Measurements from ENCODE around the gene U2AF1L4.
"Not testable (repeated sequence)": the region's sequence is repeated elsewhere in the genome, so short reads cannot be mapped to it uniquely, and the experiment has no call there.

Gene U2AF1L4

DNA sequence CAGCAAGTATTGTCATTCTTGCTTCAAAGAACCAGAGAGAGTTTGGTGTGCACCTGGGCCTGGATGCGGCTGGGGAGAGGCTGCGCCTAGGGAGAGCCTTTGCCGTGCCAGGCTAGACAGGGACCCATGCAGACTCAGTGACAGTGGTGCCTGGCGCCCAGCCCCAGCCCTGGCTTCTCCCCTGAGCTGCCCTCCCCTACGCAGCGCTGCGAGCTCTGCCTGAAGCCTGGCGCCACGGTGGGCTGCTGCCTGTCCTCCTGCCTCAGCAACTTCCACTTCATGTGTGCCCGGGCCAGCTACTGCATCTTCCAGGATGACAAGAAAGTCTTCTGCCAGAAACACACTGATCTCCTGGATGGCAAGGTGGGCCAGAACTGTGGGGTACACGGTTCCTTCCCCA, 15.5 kb downstream of the U2AF1L4 start:
- H2AFZ ChIP-seq (ENCODE audit: low read length, unreplicated experiment) = no peak overlapping the region
- no peaks in the 10 kb centered on the region for H3K4me1 ChIP-seq (ENCODE audit: control insufficient read depth, insufficient read depth, low read length, unreplicated experiment)
- H3K36me3 ChIP-seq (ENCODE audit: insufficient read depth, low read length) = peaks cover 5% of the 10 kb centered on the region; the same call in 1 of the 2 replicates
- H3K4me3 ChIP-seq (ENCODE audit: low read depth, low read length) = no peak overlapping the region
- H3K79me2 ChIP-seq (ENCODE audit: control insufficient read depth, insufficient read depth, low read length, unreplicated experiment) = no peaks in the 10 kb centered on the region
- no peaks in the 10 kb centered on the region for H3K27me3 ChIP-seq (ENCODE audit: insufficient read depth, low read length)
- no peak overlapping the region for H3K27ac ChIP-seq (ENCODE audit: low read depth, low read length)

- Histone ChIP-seq H3K4me3 (ENCODE audit: low read depth, low read length) (no peak overlapping the region), H3K27me3 (ENCODE audit: insufficient read depth, low read length) (no peaks in the 10 kb centered on the region), H3K27ac (ENCODE audit: low read depth, low read length) (no peak overlapping the region), H3K4me1 (ENCODE audit: control insufficient read depth, insufficient read depth, low read length, unreplicated experiment) (no peaks in the 10 kb centered on the region), H3K79me2 (ENCODE audit: control insufficient read depth, insufficient read depth, low read length, unreplicated experiment) (no peaks in the 10 kb centered on the region), H2AFZ (ENCODE audit: low read length, unreplicated experiment) (no peak overlapping the region), H3K36me3 (ENCODE audit: insufficient read depth, low read length) (peaks cover 5% of the 10 kb centered on the region; the same call in 1 of the 2 replicates)
Measured at GRCh38 chr19:35729021-35729420, 16.2 kb downstream of the U2AF1L4 start.

DNA sequence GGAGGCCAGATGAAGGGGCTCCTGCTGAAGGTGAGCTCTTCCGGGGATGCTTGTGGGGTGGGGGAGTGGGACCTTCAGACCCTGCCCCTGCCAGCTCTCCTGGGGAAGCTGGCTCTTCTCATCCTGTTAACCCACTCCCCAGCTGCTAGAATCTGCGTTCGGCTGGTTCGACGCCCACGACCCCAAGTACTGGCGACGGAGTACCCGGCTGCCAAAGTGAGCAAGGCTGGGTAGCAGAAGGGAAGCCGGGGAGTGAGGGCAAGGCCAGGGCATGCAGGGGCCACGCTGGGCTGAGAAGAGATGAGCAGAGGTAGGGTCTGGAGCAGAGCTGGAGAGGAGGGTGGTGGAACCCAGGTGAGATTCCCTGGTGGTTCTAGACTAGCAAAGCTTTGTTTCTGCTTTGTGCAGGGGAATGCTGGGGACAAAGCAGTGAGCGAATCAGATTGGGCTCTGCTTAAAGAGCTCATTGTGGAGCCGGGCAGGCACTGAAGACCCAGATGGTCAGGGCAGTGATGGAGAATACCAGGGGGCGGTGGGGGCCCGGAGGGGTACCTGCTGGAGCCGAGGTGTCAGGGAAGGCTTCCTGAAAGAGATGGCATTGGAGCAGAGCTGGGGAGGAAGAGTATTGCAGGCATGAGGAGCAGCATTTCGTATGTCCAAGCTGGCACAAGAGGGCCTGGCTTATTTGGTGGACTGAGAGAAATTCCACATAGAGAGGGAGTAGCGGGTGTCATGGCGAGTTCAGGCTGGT, 17.1 kb downstream of the U2AF1L4 start:
- H3K79me2 ChIP-seq (ENCODE audit: control insufficient read depth, insufficient read depth, low read length, unreplicated experiment) = no peaks in the 10 kb centered on the region
- H2AFZ ChIP-seq (ENCODE audit: low read length, unreplicated experiment) = no peak overlapping the region
- peaks cover 5% of the 10 kb centered on the region; the same call in 1 of the 2 replicates for H3K36me3 ChIP-seq (ENCODE audit: insufficient read depth, low read length)
- no peaks in the 10 kb centered on the region for H3K4me1 ChIP-seq (ENCODE audit: control insufficient read depth, insufficient read depth, low read length, unreplicated experiment)
- no peak overlapping the region for H3K4me3 ChIP-seq (ENCODE audit: low read depth, low read length)
- no peak overlapping the region for H3K27ac ChIP-seq (ENCODE audit: low read depth, low read length)
- H3K27me3 ChIP-seq (ENCODE audit: insufficient read depth, low read length) = no peaks in the 10 kb centered on the region

DNA sequence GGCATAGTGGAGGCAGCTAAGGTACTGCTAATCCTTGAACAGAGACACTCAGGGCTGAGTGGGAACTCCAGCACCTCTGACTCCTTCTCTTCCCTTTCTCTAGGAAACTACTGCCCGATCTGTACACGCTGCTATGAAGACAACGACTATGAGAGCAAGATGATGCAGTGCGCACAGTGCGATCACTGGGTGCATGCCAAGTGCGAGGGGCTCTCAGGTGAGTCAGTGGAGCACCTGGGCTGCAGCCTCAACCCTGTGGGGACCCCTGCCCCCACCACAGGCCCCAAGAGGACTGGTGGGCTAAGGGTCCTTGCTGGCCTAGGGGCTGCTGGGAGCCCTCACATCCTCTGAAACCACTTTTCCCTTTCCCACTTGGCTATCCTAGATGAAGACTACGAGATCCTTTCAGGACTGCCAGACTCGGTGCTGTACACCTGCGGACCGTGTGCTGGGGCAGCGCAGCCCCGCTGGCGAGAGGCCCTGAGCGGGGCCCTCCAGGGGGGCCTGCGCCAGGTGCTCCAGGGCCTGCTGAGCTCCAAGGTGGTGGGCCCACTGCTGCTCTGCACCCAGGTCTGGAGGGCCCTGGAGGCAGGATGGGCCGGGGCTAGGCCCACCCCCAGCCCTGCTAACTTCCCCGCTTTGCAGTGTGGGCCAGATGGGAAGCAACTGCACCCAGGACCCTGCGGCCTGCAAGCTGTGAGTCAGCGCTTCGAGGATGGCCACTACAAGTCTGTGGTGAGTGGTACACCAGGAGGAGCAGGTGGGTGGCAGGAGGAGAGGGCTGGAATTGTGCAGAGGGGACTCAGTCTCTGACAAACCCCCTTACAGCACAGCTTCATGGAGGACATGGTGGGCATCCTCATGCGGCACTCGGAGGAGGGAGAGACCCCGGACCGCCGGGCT, 17.9 kb downstream of the U2AF1L4 start:
- H2AFZ ChIP-seq (ENCODE audit: low read length, unreplicated experiment) = no peak overlapping the region
- H3K4me1 ChIP-seq (ENCODE audit: control insufficient read depth, insufficient read depth, low read length, unreplicated experiment) = no peaks in the 10 kb centered on the region
- no peaks in the 10 kb centered on the region for H3K27me3 ChIP-seq (ENCODE audit: insufficient read depth, low read length)
- H3K36me3 ChIP-seq (ENCODE audit: insufficient read depth, low read length) = peaks cover 5% of the 10 kb centered on the region; the same call in 1 of the 2 replicates
- no peak overlapping the region for H3K27ac ChIP-seq (ENCODE audit: low read depth, low read length)
- no peak overlapping the region for H3K4me3 ChIP-seq (ENCODE audit: low read depth, low read length)
- H3K79me2 ChIP-seq (ENCODE audit: control insufficient read depth, insufficient read depth, low read length, unreplicated experiment) = no peaks in the 10 kb centered on the region

DNA sequence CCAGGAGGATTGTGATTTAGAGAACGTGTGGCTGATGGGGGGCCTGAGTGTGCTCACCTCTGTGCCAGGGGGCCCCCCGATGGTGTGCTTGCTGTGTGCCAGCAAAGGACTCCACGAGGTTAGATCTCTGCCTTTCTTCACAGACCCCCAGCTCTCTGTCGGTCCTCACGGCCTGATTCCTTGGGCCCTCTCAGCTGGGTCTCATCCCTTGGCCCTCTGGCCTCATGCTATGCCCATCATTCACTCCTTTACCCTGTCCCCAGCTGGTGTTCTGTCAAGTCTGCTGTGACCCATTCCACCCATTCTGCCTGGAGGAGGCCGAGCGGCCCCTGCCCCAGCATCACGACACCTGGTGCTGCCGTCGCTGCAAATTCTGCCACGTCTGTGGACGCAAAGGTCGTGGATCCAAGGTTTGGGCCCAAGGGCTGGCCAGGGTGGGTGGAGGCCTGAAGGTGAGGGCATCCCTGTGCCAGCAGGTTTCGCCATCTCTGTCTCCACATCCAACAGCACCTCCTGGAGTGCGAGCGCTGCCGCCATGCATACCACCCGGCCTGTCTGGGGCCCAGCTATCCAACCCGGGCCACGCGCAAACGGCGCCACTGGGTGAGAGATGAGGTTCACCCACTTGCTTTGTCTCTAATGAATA, 19.9 kb downstream of the U2AF1L4 start:
- no peak overlapping the region for H3K27ac ChIP-seq (ENCODE audit: low read depth, low read length)
- H2AFZ ChIP-seq (ENCODE audit: low read length, unreplicated experiment) = no peak overlapping the region
- peaks cover 5% of the 10 kb centered on the region; the same call in 1 of the 2 replicates for H3K36me3 ChIP-seq (ENCODE audit: insufficient read depth, low read length)
- H3K4me3 ChIP-seq (ENCODE audit: low read depth, low read length) = no peak overlapping the region
- H3K4me1 ChIP-seq (ENCODE audit: control insufficient read depth, insufficient read depth, low read length, unreplicated experiment) = no peaks in the 10 kb centered on the region
- H3K27me3 ChIP-seq (ENCODE audit: insufficient read depth, low read length) = no peaks in the 10 kb centered on the region
- no peaks in the 10 kb centered on the region for H3K79me2 ChIP-seq (ENCODE audit: control insufficient read depth, insufficient read depth, low read length, unreplicated experiment)

GRCh38 chr19:35724560-35724959, 20.7 kb downstream of the U2AF1L4 start:
- peaks cover 5% of the 10 kb centered on the region; the same call in 1 of the 2 replicates for H3K36me3 ChIP-seq (ENCODE audit: insufficient read depth, low read length)

DNA sequence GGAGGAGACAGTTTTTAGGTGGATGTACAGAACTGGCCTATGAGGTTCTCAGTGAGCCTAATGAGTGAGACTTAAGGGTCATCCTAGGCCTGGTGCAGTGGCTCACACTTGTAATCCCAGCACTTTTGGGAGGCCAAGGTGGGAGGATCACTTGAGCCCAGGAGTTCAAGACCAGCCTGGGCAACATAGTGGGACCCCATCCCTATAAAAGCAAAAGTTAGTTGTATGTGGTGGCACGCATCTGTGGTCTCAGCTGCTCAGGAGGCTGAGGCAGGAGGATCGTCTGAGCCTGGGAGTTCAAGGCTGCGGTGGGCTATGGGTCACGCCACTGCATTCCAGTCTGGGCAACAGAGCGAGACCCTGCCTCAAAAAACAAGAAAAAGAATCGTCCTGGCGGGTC, 21.1 kb downstream of the U2AF1L4 start:
- not testable (repeated sequence) for H3K36me3 ChIP-seq (ENCODE audit: insufficient read depth, low read length); H3K27ac ChIP-seq (ENCODE audit: low read depth, low read length); H3K27me3 ChIP-seq (ENCODE audit: insufficient read depth, low read length); H3K4me1 ChIP-seq (ENCODE audit: control insufficient read depth, insufficient read depth, low read length, unreplicated experiment); H3K4me3 ChIP-seq (ENCODE audit: low read depth, low read length); H2AFZ ChIP-seq (ENCODE audit: low read length, unreplicated experiment)
- H3K79me2 ChIP-seq (ENCODE audit: control insufficient read depth, insufficient read depth, low read length, unreplicated experiment) = peaks cover 12% of the 10 kb centered on the region

More at GRCh38 chr19:35724560-35724959, 20.7 kb downstream of the U2AF1L4 start:
- no peak overlapping the region for H3K4me3 ChIP-seq (ENCODE audit: low read depth, low read length)
- H3K4me1 ChIP-seq (ENCODE audit: control insufficient read depth, insufficient read depth, low read length, unreplicated experiment) = no peaks in the 10 kb centered on the region
- no peaks in the 10 kb centered on the region for H3K27me3 ChIP-seq (ENCODE audit: insufficient read depth, low read length)
- H2AFZ ChIP-seq (ENCODE audit: low read length, unreplicated experiment) = no peak overlapping the region
- H3K27ac ChIP-seq (ENCODE audit: low read depth, low read length) = no peak overlapping the region
- peaks cover 7% of the 10 kb centered on the region for H3K79me2 ChIP-seq (ENCODE audit: control insufficient read depth, insufficient read depth, low read length, unreplicated experiment)

GRCh38 chr19:35723671-35724070, 21.5 kb downstream of the U2AF1L4 start:
- Histone ChIP-seq H3K4me1 (ENCODE audit: control insufficient read depth, insufficient read depth, low read length, unreplicated experiment) (no peaks in the 10 kb centered on the region), H3K27ac (ENCODE audit: low read depth, low read length) (no peak overlapping the region), H2AFZ (ENCODE audit: low read length, unreplicated experiment) (no peak overlapping the region), H3K4me3 (ENCODE audit: low read depth, low read length) (no peak overlapping the region), H3K79me2 (ENCODE audit: control insufficient read depth, insufficient read depth, low read length, unreplicated experiment) (peaks cover 16% of the 10 kb centered on the region), H3K27me3 (ENCODE audit: insufficient read depth, low read length) (no peaks in the 10 kb centered on the region), H3K36me3 (ENCODE audit: insufficient read depth, low read length) (peaks cover 5% of the 10 kb centered on the region; the same call in 1 of the 2 replicates)

- Histone ChIP-seq H3K4me3 (ENCODE audit: low read depth, low read length) (no peak overlapping the region), H3K36me3 (ENCODE audit: insufficient read depth, low read length) (peaks cover 5% of the 10 kb centered on the region; the same call in 1 of the 2 replicates), H2AFZ (ENCODE audit: low read length, unreplicated experiment) (no peak overlapping the region), H3K27ac (ENCODE audit: low read depth, low read length) (no peak overlapping the region), H3K4me1 (ENCODE audit: control insufficient read depth, insufficient read depth, low read length, unreplicated experiment) (no peaks in the 10 kb centered on the region), H3K27me3 (ENCODE audit: insufficient read depth, low read length) (no peaks in the 10 kb centered on the region), H3K79me2 (ENCODE audit: control insufficient read depth, insufficient read depth, low read length, unreplicated experiment) (peaks cover 24% of the 10 kb centered on the region)
Measured at GRCh38 chr19:35722897-35723296, 22.3 kb downstream of the U2AF1L4 start.

- Histone ChIP-seq H3K27me3 (ENCODE audit: insufficient read depth, low read length) (no peaks in the 10 kb centered on the region), H3K36me3 (ENCODE audit: insufficient read depth, low read length) (peaks cover 5% of the 10 kb centered on the region; the same call in 1 of the 2 replicates), H3K79me2 (ENCODE audit: control insufficient read depth, insufficient read depth, low read length, unreplicated experiment) (peaks cover 24% of the 10 kb centered on the region), H2AFZ (ENCODE audit: low read length, unreplicated experiment) (no peak overlapping the region), H3K27ac (ENCODE audit: low read depth, low read length) (no peak overlapping the region), H3K4me3 (ENCODE audit: low read depth, low read length) (no peak overlapping the region), H3K4me1 (ENCODE audit: control insufficient read depth, insufficient read depth, low read length, unreplicated experiment) (no peaks in the 10 kb centered on the region)
Measured at GRCh38 chr19:35722461-35722860, 22.8 kb downstream of the U2AF1L4 start.

All from ACC112 (cell line).